SH-SY5Y (cell line): ENCODE measurements around the gene PANX2.

ENCODE experiments used
- GATA2 ChIP-seq: IDR thresholded peaks from 2 replicates; pipeline ENCODE4 v1.6.1; 2011; ENCODE audit warnings: mild to moderate bottlenecking, low read depth, low read length
- GATA3 ChIP-seq: IDR thresholded peaks from 2 replicates; pipeline ENCODE4 v1.6.1; 2011; ENCODE audit warnings: low read depth, mild to moderate bottlenecking, low read length, moderate library complexity

DNA sequence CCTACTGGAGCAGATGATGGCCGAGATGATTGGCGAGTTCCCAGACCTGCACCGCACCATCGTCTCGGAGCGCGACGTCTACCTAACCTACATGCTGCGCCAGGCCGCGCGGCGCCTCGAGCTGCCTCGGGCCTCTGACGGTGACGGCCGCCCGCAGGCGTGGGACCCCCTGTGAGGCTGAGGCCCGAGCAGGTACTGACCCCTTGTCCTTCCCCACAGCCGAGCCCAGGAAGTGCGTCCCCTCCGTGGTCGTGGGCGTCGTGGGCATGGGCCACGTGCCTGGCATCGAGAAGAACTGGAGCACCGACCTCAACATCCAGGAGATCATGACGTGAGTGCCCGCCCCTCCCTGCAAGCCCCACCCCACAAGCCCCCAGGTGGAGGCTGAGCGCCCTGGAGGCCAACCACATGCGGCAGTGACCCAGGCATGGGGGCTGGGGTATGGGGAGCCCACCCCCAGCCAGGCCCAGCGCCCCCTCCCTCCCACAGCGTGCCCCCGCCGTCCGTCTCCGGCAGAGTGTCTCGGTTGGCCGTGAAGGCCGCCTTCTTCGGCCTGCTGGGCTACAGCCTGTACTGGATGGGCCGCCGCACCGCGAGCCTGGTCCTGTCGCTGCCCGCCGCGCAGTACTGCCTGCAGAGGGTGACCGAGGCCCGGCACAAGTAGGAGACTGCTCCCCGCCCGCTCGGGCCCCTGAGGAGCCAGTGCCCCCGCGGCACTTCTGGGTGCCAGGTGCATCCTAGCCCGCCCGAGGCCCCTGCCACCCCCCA lies 27.5 kb downstream of the PANX2 start:
- TF ChIP-seq GATA3 (no peak), GATA2 (no peak)
